GM23338 (cell line): ENCODE data around the gene NAA16. TPM values are rescaled to one million over a fixed set of nuclear protein-coding genes. Genes with fewer than 3 reads are reported as not detected.

Source experiments
- ATAC-seq: fragments of 200-7000 bp; cut with Tn5 transposase; 3 replicates; pipeline ENCODE4 v1.9.1; 2020
- DNase-seq: peaks from one replicate; pipeline ENCODE4 v3.0.0-alpha.2; 2015; ENCODE audit warnings: low spot score
- H2AFZ ChIP-seq: fragments of 200-600 bp; sonication (generic); 2 replicates; pipeline ENCODE4 v1.8.0; 2016; ENCODE audit warnings: antibody characterized with exemption, mild to moderate bottlenecking, moderate library complexity
- H3F3A ChIP-seq: fragments of 200-600 bp; sonication (generic); replicated peaks from 2 replicates; pipeline ENCODE4 v1.8.0; 2017; ENCODE audit warnings: antibody characterized with exemption, mixed run types, low read depth
- H3K27ac ChIP-seq: fragments of 200-600 bp; sonication (generic); 2 replicates; pipeline ENCODE4 v1.6.1; 2016; ENCODE audit warnings: low read depth
- H3K27me3 ChIP-seq: fragments of 200-600 bp; sonication (generic); 2 replicates; pipeline ENCODE4 v1.8.0; 2016; ENCODE audit warnings: mild to moderate bottlenecking, mixed run types, moderate library complexity; ENCODE audit not compliant: insufficient read depth
- H3K36me3 ChIP-seq: fragments of 200-600 bp; sonication (generic); 2 replicates; pipeline ENCODE4 v1.8.0; 2016; ENCODE audit warnings: mild to moderate bottlenecking; ENCODE audit not compliant: insufficient read depth
- H3K4me1 ChIP-seq: fragments of 200-600 bp; sonication (generic); 2 replicates; pipeline ENCODE4 v1.8.0; 2016; ENCODE audit warnings: mild to moderate bottlenecking, moderate library complexity; ENCODE audit not compliant: insufficient read depth
- H3K4me2 ChIP-seq: fragments of 200-600 bp; sonication (generic); 2 replicates; pipeline ENCODE4 v1.7.1; 2017; ENCODE audit warnings: mixed run types
- H3K4me3 ChIP-seq: fragments of 200-600 bp; sonication (generic); 2 replicates; pipeline ENCODE4 v1.6.1; 2016; ENCODE audit warnings: mixed run types
- H3K79me2 ChIP-seq: fragments of 200-600 bp; sonication (generic); replicated peaks from 2 replicates; pipeline ENCODE4 v1.8.0; 2017; ENCODE audit warnings: mild to moderate bottlenecking; ENCODE audit not compliant: insufficient read depth
- H3K9me2 ChIP-seq: fragments of 200-600 bp; sonication (generic); 2 replicates; pipeline ENCODE4 v1.8.0; 2017; ENCODE audit not compliant: insufficient read depth
- H4K20me1 ChIP-seq: fragments of 200-600 bp; sonication (generic); replicated peaks from 2 replicates; pipeline ENCODE4 v1.8.0; 2017; ENCODE audit warnings: mild to moderate bottlenecking; ENCODE audit not compliant: insufficient read depth
- H3K27ac Mint-ChIP-seq: 2 replicates; pipeline ENCODE4 v1.8.0; 2020; ENCODE audit warnings: inconsistent platforms, mild to moderate bottlenecking, moderate library complexity, mixed read lengths
- H3K27me3 Mint-ChIP-seq: 3 replicates; pipeline ENCODE4 v1.8.0; 2022; ENCODE audit warnings: low read depth, mild to moderate bottlenecking, moderate library complexity, mixed read lengths, inconsistent platforms; ENCODE audit not compliant: insufficient read depth, poor library complexity
- H3K36me3 Mint-ChIP-seq: 3 replicates; pipeline ENCODE4 v1.8.0; 2021; ENCODE audit warnings: low read depth, mild to moderate bottlenecking, inconsistent platforms, moderate library complexity, mixed read lengths
- H3K4me1 Mint-ChIP-seq: 3 replicates; pipeline ENCODE4 v1.8.0; 2020; ENCODE audit warnings: mild to moderate bottlenecking, inconsistent platforms, mixed read lengths
- H3K4me3 Mint-ChIP-seq: 3 replicates; pipeline ENCODE4 v1.8.0; 2021; ENCODE audit warnings: moderate library complexity, mild to moderate bottlenecking, inconsistent platforms, mixed read lengths
- H3K9me3 Mint-ChIP-seq: 3 replicates; pipeline ENCODE4 v1.8.0; 2020; ENCODE audit warnings: moderate library complexity, mild to moderate bottlenecking, inconsistent platforms, mixed read lengths
- CREB1 ChIP-seq: fragments of 250-450 bp; sonication (Bioruptor Pico); IDR thresholded peaks from 2 replicates; pipeline ENCODE4 v1.5.0; 2020; ENCODE audit warnings: low read depth, mild to moderate bottlenecking, moderate library complexity
- EZH2phosphoT487 ChIP-seq: fragments of 200-600 bp; sonication (generic); IDR thresholded peaks from one replicate; pipeline ENCODE4 v1.8.1; 2018; ENCODE audit warnings: antibody characterized with exemption; ENCODE audit not compliant: unreplicated experiment
- NANOG ChIP-seq: IDR thresholded peaks from 2 replicates; pipeline ENCODE4 v1.6.1; 2016; ENCODE audit warnings: antibody characterized with exemption, borderline replicate concordance
- POLR2AphosphoS5 ChIP-seq: IDR thresholded peaks from 2 replicates; pipeline ENCODE4 v1.6.1; 2016; ENCODE audit warnings: antibody characterized with exemption, low read depth
- ZNF331 ChIP-seq: fragments of 250-450 bp; sonication (Bioruptor Pico); IDR thresholded peaks from 2 replicates; pipeline ENCODE4 v1.5.0; 2020; ENCODE audit warnings: low read depth, mild to moderate bottlenecking, moderate library complexity
- polyA plus RNA-seq: library from polyadenylated mRNA; unstranded; fragments of >200 nt; fragmentation: Nextera tagmentation; extraction: Ambion mirVana; gene quantifications from 2 replicates; pipeline ENCODE4 v1.2.1, GENCODE V29; 2016
- total RNA-seq: library from RNA; depleted of rRNA; stranded (reverse); fragments of >200 nt; shearing (Covaris generic); gene quantifications from 2 replicates; pipeline ENCODE4 v1.2.3, GENCODE V29; 2014
- TF ChIP-seq, protein P1 (sequence below): fragments of 250-450 bp; sonication (Bioruptor Pico); IDR thresholded peaks from 2 replicates; pipeline ENCODE4 v1.5.0; 2020; ENCODE audit warnings: mild to moderate bottlenecking, moderate library complexity
- TF ChIP-seq, protein P2 (sequence below), 2 experiments: fragments of 200-600 bp in 1 of 2; sonication (generic) in 1 of 2; conservative IDR thresholded peaks; 2 replicates each; pipeline versions ENCODE4 v1.5.1 to v1.6.1; 2016 to 2017; ENCODE audit warnings: antibody characterized with exemption in 2 of 2, low read depth in 2 of 2, mild to moderate bottlenecking in 2 of 2, moderate library complexity in 1 of 2
- TF ChIP-seq, protein P3 (sequence below): IDR thresholded peaks from one replicate; pipeline ENCODE4 v1.6.1; 2018; ENCODE audit warnings: antibody characterized with exemption; ENCODE audit not compliant: unreplicated experiment

Gene NAA16
- total and polyA plus RNA-seq, 2 experiments from 2014 or later, result 42.3 to 51.7 TPM

DNA sequence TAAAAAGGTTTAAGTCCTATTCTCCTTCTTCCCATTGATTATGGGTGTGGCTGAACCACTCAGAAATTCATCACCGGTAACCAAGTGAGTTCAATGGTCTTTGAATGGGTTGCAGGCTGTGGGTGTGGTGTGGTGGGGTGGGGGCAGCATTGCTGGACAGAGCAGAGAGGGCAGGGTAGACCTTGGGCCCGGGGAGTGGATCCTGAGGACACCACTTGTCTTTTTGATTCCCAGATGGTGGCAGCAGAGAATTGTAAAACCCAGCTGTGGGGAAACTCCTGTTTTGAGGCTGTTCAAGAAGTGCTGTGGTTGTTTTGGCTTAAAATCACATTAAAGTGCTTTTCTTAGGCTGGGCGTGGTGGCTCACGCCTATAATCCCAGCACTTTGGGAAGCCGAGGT is 100.5 kb downstream of the NAA16 start:
- Histone ChIP-seq H3K4me3 (no peak overlapping the region), H2AFZ (no peak overlapping the region; the same call in 1 of the 2 replicates)
- peak; percentile 50 for DNase-seq

DNA sequence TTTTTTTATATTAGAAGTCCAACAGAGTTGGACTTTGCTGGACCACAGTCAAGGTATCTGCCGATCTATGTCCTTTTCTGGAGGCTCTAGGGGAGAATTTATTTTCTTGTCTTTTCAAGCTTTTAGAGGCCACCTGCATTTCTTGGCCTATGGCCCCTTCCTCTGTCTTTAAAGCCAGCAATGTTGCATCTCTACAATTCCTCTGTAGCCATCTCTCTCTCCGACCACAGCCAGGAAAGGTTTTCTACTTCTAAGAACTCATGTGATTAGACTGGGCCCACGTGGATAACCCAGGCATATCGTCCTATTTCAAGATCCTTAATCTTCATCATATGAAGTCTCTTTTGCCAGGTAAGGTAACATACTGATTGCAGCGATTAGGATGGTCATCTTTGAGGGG is 102.8 kb downstream of the NAA16 start:
- Histone ChIP-seq H3K27me3 (no peaks in the 10 kb centered on the region), H4K20me1 (no peaks in the 10 kb centered on the region)
- ATAC-seq, result no peak
- TF ChIP-seq EZH2phosphoT487 (no peak), ZNF331 (CRISPR knock-in tag) (no peak), NANOG (no peak), CREB1 (no peak), POLR2AphosphoS5 (no peak)
- TF ChIP-seq, protein P1, sequence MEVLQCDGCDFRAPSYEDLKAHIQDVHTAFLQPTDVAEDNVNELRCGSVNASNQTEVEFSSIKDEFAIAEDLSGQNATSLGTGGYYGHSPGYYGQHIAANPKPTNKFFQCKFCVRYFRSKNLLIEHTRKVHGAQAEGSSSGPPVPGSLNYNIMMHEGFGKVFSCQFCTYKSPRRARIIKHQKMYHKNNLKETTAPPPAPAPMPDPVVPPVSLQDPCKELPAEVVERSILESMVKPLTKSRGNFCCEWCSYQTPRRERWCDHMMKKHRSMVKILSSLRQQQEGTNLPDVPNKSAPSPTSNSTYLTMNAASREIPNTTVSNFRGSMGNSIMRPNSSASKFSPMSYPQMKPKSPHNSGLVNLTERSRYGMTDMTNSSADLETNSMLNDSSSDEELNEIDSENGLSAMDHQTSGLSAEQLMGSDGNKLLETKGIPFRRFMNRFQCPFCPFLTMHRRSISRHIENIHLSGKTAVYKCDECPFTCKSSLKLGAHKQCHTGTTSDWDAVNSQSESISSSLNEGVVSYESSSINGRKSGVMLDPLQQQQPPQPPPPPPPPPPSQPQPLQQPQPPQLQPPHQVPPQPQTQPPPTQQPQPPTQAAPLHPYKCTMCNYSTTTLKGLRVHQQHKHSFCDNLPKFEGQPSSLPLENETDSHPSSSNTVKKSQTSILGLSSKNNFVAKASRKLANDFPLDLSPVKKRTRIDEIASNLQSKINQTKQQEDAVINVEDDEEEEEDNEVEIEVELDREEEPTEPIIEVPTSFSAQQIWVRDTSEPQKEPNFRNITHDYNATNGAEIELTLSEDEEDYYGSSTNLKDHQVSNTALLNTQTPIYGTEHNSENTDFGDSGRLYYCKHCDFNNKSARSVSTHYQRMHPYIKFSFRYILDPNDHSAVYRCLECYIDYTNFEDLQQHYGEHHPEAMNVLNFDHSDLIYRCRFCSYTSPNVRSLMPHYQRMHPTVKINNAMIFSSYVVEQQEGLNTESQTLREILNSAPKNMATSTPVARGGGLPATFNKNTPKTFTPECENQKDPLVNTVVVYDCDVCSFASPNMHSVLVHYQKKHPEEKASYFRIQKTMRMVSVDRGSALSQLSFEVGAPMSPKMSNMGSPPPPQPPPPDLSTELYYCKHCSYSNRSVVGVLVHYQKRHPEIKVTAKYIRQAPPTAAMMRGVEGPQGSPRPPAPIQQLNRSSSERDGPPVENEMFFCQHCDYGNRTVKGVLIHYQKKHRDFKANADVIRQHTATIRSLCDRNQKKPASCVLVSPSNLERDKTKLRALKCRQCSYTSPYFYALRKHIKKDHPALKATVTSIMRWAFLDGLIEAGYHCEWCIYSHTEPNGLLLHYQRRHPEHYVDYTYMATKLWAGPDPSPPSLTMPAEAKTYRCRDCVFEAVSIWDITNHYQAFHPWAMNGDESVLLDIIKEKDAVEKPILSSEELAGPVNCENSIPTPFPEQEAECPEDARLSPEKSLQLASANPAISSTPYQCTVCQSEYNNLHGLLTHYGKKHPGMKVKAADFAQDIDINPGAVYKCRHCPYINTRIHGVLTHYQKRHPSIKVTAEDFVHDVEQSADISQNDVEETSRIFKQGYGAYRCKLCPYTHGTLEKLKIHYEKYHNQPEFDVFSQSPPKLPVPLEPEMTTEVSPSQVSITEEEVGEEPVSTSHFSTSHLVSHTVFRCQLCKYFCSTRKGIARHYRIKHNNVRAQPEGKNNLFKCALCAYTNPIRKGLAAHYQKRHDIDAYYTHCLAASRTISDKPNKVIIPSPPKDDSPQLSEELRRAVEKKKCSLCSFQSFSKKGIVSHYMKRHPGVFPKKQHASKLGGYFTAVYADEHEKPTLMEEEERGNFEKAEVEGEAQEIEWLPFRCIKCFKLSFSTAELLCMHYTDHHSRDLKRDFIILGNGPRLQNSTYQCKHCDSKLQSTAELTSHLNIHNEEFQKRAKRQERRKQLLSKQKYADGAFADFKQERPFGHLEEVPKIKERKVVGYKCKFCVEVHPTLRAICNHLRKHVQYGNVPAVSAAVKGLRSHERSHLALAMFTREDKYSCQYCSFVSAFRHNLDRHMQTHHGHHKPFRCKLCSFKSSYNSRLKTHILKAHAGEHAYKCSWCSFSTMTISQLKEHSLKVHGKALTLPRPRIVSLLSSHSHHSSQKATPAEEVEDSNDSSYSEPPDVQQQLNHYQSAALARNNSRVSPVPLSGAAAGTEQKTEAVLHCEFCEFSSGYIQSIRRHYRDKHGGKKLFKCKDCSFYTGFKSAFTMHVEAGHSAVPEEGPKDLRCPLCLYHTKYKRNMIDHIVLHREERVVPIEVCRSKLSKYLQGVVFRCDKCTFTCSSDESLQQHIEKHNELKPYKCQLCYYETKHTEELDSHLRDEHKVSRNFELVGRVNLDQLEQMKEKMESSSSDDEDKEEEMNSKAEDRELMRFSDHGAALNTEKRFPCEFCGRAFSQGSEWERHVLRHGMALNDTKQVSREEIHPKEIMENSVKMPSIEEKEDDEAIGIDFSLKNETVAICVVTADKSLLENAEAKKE (CRISPR knock-in tag), result no peak

More for the DNA sequence above, 100.5 kb downstream of the NAA16 start:
- Histone ChIP-seq H3K36me3 (no peaks in the 10 kb centered on the region), H3K4me2 (no peak overlapping the region), H3K27ac (no peak overlapping the region), H3F3A (no peaks in the 10 kb centered on the region), H3K9me2 (no peaks in the 10 kb centered on the region), H4K20me1 (no peaks in the 10 kb centered on the region), H3K79me2 (no peaks in the 10 kb centered on the region), H3K4me1 (no peaks in the 10 kb centered on the region), H3K27me3 (no peaks in the 10 kb centered on the region)
- Mint-ChIP-seq H3K9me3 (no peaks in the 10 kb centered on the region), H3K4me1 (peaks cover 4% of the 10 kb centered on the region; the same call in 1 of the 3 replicates), H3K4me3 (no peak overlapping the region), H3K27ac (no peak overlapping the region), H3K36me3 (no peaks in the 10 kb centered on the region), H3K27me3 (no peaks in the 10 kb centered on the region)
- TF ChIP-seq, protein P2, sequence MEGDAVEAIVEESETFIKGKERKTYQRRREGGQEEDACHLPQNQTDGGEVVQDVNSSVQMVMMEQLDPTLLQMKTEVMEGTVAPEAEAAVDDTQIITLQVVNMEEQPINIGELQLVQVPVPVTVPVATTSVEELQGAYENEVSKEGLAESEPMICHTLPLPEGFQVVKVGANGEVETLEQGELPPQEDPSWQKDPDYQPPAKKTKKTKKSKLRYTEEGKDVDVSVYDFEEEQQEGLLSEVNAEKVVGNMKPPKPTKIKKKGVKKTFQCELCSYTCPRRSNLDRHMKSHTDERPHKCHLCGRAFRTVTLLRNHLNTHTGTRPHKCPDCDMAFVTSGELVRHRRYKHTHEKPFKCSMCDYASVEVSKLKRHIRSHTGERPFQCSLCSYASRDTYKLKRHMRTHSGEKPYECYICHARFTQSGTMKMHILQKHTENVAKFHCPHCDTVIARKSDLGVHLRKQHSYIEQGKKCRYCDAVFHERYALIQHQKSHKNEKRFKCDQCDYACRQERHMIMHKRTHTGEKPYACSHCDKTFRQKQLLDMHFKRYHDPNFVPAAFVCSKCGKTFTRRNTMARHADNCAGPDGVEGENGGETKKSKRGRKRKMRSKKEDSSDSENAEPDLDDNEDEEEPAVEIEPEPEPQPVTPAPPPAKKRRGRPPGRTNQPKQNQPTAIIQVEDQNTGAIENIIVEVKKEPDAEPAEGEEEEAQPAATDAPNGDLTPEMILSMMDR (conservative IDR thresholded peaks at IDR 0.05; ENCODE audit: low read depth in 2 of 2), result peak; percentile 46 to 67
- TF ChIP-seq, protein P3, sequence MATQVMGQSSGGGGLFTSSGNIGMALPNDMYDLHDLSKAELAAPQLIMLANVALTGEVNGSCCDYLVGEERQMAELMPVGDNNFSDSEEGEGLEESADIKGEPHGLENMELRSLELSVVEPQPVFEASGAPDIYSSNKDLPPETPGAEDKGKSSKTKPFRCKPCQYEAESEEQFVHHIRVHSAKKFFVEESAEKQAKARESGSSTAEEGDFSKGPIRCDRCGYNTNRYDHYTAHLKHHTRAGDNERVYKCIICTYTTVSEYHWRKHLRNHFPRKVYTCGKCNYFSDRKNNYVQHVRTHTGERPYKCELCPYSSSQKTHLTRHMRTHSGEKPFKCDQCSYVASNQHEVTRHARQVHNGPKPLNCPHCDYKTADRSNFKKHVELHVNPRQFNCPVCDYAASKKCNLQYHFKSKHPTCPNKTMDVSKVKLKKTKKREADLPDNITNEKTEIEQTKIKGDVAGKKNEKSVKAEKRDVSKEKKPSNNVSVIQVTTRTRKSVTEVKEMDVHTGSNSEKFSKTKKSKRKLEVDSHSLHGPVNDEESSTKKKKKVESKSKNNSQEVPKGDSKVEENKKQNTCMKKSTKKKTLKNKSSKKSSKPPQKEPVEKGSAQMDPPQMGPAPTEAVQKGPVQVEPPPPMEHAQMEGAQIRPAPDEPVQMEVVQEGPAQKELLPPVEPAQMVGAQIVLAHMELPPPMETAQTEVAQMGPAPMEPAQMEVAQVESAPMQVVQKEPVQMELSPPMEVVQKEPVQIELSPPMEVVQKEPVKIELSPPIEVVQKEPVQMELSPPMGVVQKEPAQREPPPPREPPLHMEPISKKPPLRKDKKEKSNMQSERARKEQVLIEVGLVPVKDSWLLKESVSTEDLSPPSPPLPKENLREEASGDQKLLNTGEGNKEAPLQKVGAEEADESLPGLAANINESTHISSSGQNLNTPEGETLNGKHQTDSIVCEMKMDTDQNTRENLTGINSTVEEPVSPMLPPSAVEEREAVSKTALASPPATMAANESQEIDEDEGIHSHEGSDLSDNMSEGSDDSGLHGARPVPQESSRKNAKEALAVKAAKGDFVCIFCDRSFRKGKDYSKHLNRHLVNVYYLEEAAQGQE, result no peak
- peak; percentile 90 for ATAC-seq

More for the DNA sequence above, 102.8 kb downstream of the NAA16 start:
- no peak overlapping the region for H3K27ac ChIP-seq
- DNase-seq, result no peak
- no peaks in the 10 kb centered on the region for H3K27me3 Mint-ChIP-seq
- no peaks in the 10 kb centered on the region for H3K36me3 Mint-ChIP-seq
- no peak overlapping the region for H3K4me2 ChIP-seq
- H3K9me2 ChIP-seq, result no peaks in the 10 kb centered on the region
- H3F3A ChIP-seq, result no peaks in the 10 kb centered on the region
- no peaks in the 10 kb centered on the region for H3K4me1 ChIP-seq
- no peak overlapping the region for H2AFZ ChIP-seq
- H3K4me3 Mint-ChIP-seq, result no peak overlapping the region
- H3K4me3 ChIP-seq, result no peak overlapping the region
- H3K27ac Mint-ChIP-seq, result no peak overlapping the region
- no peaks in the 10 kb centered on the region for H3K79me2 ChIP-seq
- H3K4me1 Mint-ChIP-seq, result peaks cover 3% of the 10 kb centered on the region; the same call in 1 of the 3 replicates
- no peaks in the 10 kb centered on the region for H3K36me3 ChIP-seq
- H3K9me3 Mint-ChIP-seq, result peaks cover 2% of the 10 kb centered on the region; the same call in 1 of the 3 replicates
